A549 treated with GW870086 at 1 μM for 4 hours (cell line): Measurements from ENCODE around the gene TAF11L8. TPM values are rescaled to one million over a fixed set of nuclear protein-coding genes. Genes with fewer than 3 reads are reported as not detected.

Experiments used
- total RNA-seq: library from RNA; stranded (reverse); fragments of 200-300 nt; extraction: Qiagen RNA extraction; gene quantifications from 5 replicates; pipeline ENCODE4 v1.2.3, GENCODE V29; 2022; ENCODE audit warnings: low read depth

TAF11L8 gene
- total RNA-seq, result not detected in 5 replicates

GRCh38 chr5:17590860-17591259, at the start of gene TAF11L8:
Gene TAF11L8, minus strand, starts transcription at chr5:17590960.

GRCh38 chr5:17634160-17634559, 43.4 kb upstream of the TAF11L8 start, which contains the start of gene TAF11L14:
Gene TAF11L14, plus strand, starts transcription at chr5:17634460.

GRCh38 chr5:17631788-17632187, 41.0 kb upstream of the TAF11L8 start, which contains the start of gene TAF11L13:
Gene TAF11L13, plus strand, starts transcription at chr5:17632088.

GRCh38 chr5:17610092-17610491, 19.3 kb upstream of the TAF11L8 start, which contains the start of gene TAF11L12:
Gene TAF11L12, plus strand, starts transcription at chr5:17610392.

GRCh38 chr5:17603880-17604279, 13.1 kb upstream of the TAF11L8 start, which contains the start of gene TAF11L11:
Gene TAF11L11, plus strand, starts transcription at chr5:17604183.

GRCh38 chr5:17597728-17598127, 7.0 kb upstream of the TAF11L8 start, which contains the start of gene TAF11L10:
Gene TAF11L10, minus strand, starts transcription at chr5:17597828.

GRCh38 chr5:17594255-17594654, 3.5 kb upstream of the TAF11L8 start, which contains the start of gene TAF11L9:
Gene TAF11L9, minus strand, starts transcription at chr5:17594394.

GRCh38 chr5:17585658-17586057, 5.1 kb downstream of the TAF11L8 start, which contains the start of gene TAF11L7:
Gene TAF11L7, minus strand, starts transcription at chr5:17585758.

Other genes starting within 250 kb of the TAF11L8 start
- gene TAF11L2, start 92.7 kb downstream of the TAF11L8 start, total RNA-seq, result not detected in 5 replicates
- gene TAF11L3, start 72.6 kb downstream of the TAF11L8 start, total RNA-seq, result not detected in 5 replicates
- not detected in 5 replicates for gene TAF11L4, start 69.2 kb downstream of the TAF11L8 start, total RNA-seq
- not detected in 5 replicates for gene TAF11L5, start 65.7 kb downstream of the TAF11L8 start, total RNA-seq
- not detected in 5 replicates for gene TAF11L6, start 62.3 kb downstream of the TAF11L8 start, total RNA-seq
- gene TAF11L7, start 5.2 kb downstream of the TAF11L8 start, total RNA-seq, result not detected in 5 replicates
- gene TAF11L9, start 3.4 kb upstream of the TAF11L8 start, total RNA-seq, result not detected in 5 replicates
- not detected in 5 replicates for gene TAF11L10, start 6.9 kb upstream of the TAF11L8 start, total RNA-seq
- 0.10 to 0.31 TPM (median 0.21 TPM) in 5 replicates for gene TAF11L11, start 13.2 kb upstream of the TAF11L8 start, total RNA-seq
- gene TAF11L12, start 19.4 kb upstream of the TAF11L8 start, total RNA-seq, result 0.14 TPM in 1 of 5 replicates, not detected in the others
- not detected in 5 replicates for gene TAF11L13, start 41.1 kb upstream of the TAF11L8 start, total RNA-seq
- gene TAF11L14, start 43.5 kb upstream of the TAF11L8 start, total RNA-seq, result not detected in 5 replicates